GM21390 (cell line): ENCODE measurements around the gene MINDY4.

Experiments
- ATAC-seq: cut with Tn5 transposase; IDR thresholded peaks from one replicate; pipeline ENCODE4 v1.9.1; 2021; ENCODE audit not compliant: unreplicated experiment

The MINDY4 gene

DNA sequence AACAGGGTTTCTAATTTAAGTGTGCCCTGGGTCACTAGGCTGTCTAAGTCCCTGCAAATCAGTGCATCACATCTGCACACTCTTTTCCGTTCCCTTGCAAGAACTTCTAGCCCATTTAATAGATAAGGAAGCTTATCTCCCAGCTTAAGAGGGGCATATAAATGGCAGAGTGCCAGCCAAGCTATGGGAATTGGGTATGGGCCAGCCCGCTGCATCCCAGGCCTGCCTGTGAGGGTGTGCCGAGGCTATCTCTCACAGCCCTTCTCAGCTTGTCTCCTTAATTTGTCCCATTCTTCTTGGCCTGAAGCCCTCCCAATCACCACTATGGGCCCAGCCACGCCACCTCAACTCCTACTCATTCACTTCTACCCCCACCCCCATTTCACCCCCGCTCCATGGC lies 155.1 kb downstream of the MINDY4 start:
- ATAC-seq, result no peak

DNA sequence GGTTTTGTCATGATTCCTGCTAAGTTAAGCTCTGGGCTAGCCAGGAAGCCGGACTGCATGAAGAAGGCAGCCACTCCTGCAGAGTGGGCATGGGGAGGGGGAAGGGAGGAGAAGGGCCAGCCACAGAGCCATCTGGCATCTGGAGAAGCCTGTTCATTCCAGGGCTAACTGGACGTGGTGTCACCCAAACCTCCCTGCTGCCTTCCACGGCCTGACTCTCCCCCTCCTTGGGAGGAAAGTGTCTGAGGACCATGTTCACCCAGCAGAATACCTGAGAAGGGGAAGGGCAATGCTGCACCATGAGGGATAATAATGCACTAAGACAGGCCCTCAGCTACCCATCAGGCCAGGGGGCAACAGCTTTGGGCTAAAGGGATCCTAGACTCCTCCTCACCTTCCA lies 155.8 kb downstream of the MINDY4 start:
- ATAC-seq, result no peak

DNA sequence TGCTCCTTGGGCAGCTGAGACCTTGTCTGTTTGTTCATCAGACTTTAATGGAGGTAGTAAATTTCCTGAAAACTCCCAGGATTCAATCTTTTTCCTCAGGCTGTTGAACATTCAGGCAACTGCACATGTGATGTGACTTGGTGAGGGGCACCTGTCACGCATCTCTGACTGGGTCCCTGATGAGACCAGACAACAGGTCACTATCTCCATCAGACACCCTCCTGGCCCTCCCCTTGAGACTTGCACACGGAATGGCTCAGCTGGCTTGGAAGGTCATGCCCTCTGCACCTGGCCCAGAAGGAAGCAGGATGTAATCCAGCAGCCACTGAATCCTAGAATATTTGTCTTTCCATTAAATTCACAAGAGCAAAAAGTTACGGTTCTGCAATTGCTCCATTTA lies 156.3 kb downstream of the MINDY4 start:
- no peak for ATAC-seq

DNA sequence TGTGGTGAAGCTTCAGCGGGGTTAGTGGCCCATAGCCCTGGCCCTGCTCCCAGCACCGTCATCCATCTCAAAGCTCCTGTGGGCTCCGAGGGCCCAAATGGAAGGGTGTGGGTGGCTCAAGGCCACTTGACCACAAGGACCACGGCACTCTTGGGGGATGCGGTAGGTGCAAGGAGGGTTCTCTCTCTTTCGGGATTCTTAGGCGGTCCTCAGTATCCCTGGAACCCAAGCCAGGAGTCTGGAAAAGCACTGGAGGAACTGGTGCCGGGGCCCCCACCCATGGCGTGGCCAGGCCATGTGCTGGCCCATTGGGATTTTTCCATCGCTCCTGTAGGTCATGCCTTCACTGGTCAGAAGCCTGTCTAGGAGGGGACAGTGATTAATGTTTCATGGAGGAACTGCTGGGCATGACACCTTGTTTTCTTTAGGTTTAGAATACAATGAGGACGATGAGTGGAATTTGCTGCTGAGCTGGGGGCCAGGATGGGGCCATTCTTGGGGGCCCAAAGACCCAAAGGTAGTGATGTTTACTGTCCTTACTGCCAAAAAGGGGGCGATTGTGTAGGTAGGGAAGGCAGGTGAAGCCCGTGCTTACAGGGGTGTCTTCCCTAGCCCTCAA lies 157.1 kb downstream of the MINDY4 start:
- ATAC-seq, result no peak

DNA sequence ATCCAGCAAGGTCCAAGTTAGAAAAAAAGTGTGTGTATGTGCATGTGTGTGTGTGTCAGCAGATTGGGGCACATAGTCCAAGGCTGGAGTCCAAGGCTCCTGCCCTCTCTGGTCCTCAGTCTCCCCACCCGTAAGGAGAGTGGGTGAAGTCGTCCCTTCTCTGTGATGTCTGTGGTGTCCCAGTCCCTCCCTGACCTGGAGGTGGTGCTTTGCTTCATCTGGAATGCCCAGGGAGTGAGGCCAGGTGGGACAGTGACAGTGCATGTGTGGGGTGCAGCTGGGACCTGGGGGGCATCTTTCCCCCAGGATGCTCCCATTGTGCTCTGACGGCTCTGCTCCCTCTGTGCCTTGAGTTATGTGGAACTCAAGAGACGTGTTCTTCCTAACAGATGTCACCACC lies 158.5 kb downstream of the MINDY4 start:
- ATAC-seq, result no peak

DNA sequence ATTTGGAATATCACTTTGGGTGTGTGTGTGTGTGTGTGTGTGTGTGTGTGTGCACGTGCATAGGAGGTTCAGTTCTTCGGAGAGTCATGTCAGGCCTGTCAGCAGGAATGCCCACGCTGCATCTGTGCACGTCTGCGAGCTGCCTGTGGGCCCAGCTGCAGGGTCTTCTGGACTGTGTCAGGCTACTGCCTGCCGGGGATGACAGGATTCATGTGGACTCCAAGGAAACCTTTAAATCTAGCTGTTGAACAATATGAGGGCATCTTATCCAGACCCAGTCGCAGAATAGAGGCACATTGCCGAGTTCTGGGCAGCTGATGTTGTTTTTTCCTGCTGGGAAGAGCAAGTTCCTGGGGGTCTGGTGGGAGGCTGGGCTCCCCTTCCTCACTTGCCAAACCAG lies 159.4 kb downstream of the MINDY4 start:
- ATAC-seq, result no peak

DNA sequence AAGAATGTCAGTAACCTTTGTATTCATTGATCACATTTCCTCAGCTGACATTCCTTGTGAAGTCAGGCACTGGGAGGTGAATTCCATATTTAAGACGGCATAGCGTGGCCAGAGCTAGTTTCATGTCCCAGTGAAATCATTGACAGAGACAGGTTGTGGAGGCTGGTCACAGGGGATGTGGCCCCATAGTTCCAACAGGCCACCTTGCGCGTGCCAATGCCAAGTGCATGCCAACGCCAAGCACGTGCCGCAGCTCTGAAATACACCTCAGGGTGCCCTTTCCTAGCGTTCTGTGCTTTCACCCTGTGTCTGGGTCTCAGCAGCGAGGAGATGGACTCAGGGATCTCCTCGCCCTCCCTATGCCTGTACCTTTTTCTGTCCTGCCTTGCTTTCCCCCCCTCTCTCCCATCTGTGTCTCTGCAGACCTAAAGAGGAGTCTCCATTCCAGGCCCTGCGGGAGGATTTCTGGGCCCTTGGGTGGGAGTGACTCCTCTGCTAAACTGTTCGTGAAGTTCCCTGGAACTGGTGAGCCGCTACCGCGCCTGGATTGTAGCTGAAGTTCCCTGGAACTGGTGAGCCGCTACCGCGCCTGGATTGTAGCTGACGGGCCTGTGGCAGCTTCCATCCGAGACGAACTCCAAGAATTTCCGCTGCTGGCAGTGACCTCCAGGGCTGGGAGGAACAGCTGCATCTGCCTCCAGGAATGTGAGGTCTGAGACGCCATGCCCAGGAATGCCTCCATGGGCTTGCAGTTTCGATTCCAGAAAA lies 160.1 kb downstream of the MINDY4 start:
- ATAC-seq, result no peak

DNA sequence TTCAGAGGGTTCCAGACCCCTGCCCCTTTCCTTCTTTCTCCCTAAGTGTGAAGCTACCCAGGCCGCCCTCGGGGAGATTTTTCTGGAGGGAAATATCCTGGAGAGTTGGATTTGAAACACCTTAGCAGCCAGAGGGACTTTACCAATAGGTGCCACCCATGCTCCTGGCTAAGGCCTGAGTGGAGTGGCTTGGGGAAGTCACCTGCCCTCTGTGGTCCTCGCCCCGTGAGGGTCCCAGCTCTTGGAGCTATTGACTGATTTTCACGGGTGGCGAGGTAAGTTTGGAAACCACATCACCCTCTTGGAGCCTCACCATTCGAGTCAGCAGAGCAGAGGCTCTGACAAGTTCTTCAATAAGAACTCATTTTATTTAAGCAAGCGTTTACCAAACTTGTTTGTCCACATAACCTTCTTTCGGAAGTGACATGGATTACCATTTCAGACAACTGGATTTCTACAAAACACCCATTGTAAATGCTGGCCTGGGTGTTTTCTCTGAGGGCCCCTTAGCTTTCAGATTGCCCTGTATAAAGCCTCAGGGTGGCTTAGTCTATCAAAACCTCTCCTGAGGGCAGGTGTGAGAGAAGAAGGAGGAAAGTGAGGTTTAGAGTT lies 160.8 kb downstream of the MINDY4 start:
- ATAC-seq, result no peak

DNA sequence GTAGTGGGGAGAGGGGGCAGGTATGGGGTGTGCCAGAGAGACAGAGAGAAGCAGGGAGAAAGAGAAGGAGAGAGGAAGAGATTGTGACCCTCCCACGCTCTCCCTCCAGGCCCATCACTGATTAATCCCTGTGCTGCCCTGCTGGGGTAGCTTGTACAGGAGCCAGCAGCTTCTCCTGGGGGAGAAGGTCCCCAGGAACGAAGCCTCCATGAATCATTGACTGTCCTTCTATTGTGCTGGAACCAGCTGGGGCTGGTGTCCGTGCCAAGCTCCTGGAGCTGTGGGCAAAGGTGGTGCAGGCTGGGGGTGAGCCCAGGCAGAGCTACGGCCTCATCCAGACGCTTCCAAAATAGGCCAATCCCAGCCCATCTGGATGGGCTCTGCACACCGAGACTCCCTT lies 161.3 kb downstream of the MINDY4 start:
- ATAC-seq, result no peak

DNA sequence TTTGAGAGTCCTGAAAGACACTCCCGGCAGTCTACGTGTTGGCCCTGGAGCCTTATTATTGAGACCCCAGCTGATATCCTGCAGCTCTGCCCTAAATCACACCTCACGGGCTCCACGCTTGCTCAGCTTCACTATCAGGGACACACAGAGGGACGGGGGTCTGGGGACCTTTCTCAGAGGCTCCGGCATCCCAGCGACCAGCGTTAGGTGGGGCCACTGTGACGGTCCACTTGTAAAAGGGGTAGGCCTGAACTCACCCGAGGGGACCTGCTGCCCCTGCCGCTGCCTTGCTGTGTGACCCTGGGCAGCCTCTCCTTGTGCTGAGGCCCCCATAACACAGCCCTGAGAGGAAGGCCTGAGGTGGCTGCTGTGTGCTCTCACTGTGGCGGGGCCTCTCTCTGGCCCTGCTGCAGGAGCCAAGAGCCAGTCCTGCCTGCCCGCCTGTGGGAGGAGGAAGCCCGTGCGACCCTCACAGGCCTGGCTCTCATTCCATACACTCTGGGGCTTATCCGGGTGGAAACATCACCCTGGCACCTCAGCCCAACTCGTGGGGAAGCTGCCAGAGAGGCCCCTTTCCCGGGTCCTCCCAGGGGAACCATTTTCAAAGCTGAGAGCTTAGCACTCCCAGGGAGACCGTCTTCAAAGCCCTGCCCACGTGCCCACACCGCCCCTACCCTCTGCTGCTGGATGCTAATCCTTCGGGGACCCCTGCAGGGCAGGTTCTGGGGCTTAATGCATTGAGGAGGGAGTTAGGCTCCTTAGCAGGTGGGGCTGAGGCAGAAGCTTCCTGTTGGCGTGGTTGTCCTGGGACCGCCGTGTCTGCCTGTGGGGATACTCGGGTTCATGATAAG lies 162.1 kb downstream of the MINDY4 start:
- ATAC-seq, result no peak

DNA sequence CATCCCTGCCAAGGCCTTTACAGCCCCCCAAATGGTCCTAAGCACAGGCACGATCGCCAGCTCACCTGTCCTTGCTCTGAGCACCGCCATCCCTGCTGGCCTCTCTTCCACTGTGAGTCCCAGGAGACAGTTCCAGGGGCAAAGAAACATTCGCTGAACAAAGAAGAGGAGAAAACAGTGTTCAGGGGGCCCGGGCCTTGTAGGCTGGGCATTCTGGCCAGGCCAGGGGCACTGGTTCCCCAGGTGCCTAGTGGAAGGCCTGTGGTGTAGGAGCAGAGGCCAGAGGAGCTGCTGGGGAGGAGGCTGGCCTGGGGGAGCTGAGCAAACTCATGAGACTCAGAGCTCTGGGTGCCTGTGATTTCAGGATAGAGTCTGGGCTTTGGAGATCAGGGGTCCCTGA lies 163.0 kb downstream of the MINDY4 start:
- no peak for ATAC-seq

DNA sequence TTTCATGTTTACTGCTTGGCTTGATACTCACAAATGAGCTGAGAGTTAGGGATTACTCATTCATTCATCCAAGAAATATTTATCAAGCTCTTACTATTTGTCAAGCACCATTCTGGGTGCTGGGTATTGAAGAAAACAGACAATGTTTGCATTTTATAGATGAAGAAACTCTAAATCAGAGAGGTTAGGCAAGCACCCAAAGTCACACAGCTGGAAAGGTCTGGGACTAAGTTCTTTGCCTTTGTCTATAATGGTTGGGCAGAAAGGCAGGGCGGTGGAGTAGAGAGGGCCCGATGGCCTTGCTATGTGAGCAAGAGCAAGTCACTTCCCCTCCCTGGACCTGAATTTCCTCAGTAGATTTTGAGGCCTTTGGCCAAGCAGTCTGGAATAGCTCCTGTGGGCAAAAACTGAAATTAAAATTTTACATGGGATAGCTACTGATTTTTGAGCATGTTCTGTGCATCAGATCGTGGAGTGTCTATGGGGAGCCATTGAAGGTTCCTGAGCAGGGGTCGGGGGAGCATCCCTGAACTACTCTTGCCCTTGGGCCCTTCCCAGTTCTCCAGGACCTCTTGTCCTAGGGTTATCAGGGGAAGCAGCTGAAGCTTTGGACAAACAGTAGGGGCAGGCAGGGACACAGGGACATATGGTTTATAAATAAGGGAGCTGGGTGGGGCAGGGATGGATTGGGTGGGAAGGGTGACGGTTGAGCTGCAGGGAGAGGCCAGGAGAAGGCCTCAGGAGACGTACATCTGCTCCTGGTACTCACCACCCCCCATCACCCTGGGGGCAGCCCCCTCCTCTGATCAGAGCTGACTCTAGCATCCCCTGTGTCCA lies 163.7 kb downstream of the MINDY4 start:
- no peak for ATAC-seq

DNA sequence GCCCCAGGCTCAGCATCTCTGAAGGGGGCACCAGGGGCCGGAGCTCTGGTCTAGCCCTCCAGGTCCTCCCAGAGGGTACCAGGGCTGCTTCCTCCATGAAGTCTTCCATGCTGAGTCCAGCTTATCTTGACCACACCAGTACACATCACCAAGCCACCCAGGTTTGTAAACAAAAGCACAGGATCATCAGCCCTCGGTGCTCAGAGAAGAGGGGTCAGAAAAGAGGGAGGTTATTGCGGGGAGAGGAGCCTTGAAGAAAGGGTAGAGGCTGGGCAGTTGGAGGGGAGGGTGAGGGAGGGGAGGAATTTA lies 164.3 kb downstream of the MINDY4 start:
- ATAC-seq, result no peak

DNA sequence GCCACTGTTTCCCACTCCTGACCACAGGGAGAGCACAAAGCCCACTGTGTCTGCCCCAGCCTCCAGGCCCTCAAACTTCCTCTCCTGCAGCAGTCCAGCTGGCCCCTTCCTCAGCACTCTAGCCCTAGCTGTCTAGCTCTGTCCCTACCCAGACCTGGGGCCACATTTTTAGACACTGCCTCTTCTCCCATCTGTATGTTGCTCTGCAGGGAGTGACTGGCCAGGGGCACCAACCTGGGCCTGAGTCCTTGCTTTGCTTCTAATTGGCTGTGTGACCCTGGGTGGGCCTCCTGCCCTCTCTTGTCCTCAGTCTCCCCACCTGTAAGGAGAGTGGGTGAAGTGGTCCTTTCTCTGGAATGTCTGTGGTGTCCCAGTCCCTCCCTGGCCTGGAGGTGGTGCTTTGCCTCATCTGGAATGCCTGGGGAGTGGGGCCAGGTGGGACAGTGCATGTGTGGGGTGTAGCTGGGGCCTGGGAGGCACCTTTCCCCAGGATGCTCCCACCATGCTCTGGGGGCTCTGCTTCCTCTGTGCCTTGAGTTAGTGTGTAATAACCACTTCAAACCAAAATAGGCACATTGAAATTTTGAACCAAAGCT lies 165.5 kb downstream of the MINDY4 start:
- ATAC-seq, result no peak

DNA sequence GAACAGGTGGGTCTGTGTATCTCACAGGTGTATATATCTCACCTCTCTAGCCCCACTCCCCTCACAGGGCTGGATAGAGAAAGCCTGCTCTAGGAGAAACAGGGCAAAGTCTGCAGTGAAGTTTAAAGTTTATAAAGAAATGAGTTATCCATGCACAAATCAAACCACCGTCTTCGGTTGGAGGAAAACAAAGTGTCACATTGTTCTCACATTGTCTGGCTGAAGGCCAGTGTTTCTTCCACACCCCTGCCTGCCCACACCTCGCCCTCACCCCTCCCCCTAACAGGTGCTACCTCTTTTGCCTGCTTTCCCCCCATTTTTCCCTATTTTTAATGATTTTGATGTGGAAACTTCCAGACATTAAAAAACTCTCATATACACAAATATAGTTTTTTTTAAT lies 166.2 kb downstream of the MINDY4 start:
- ATAC-seq, result no peak

DNA sequence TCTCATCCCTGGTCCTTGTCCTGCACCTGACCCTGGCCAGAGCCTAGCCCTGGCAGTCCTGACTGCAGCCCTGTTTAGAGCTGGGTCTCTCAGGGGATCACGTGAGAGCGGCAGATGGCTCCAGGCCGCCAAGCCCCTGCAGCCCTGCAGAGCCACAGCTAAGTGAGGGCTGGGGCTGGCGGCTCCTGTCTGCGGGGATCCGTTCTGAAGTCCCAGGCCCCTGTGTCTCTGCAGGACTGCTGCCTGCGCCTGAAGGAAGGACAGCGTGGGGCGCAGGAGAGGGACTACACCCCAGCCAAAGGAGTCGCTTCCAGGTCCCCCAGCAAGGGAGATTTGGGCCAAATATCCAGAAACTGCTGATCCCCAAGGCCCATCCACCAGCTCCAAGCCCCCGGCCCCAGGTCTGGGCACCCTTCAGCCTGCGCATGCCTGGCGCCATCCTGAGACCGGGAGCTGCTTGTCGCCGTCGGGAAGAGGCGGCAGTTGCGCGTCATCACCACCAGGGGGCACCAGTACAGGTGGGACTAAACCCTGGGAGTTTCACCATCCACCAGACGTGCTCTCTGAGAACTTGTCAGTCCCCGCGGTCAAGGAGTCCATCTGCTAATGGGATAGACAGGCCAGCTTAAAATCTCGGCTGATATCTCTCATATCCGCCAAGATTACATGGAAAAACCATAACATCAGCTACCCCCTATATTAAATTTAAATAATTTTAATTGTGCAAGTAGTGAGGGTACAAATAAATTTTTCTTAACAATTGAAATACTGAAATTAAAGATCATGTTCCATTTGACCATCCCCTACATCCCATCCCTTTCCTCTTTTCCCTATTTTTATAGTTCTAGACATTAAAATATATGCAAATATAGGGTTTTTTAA lies 167.5 kb downstream of the MINDY4 start:
- ATAC-seq, result peak; percentile 83

DNA sequence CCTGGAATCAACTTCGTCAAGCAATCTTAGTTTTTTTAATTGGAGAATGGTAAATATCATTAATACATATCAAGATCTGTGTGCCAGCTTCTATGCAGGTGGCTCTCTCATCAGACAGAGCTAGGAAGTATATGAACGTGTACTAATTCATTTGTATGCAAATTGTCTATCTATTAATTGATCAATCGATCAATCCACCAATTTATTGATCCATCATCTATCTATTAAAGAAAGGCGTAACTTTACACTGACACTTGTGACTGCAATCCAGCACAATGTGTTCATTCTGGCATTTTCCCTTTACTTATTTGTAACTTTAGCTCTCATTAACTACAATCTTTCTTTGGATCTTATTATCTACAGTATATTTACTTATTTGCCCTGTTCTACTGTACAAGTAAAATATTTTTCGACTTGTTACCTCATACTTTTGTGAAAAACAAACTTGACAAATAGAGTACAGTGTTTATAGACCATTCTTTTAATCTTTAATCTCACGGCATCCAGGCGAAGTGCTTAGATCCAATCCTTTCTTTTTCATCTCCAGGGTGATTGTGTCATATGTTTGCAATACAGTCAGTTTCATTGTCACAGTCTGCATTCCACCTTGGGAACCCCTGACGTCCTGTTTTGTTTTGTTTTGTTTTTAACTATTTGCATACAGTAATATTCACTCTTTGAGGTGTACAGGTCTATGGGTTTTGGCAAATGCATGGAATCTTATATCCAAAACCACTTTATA lies 170.5 kb downstream of the MINDY4 start:
- no peak for ATAC-seq
